ENCODE measurements around the gene MAN2B2.
"Not testable (repeated sequence)": the region's sequence is repeated elsewhere in the genome, so short reads cannot be mapped to it uniquely, and the experiment has no call there.

MAN2B2 gene

DNA sequence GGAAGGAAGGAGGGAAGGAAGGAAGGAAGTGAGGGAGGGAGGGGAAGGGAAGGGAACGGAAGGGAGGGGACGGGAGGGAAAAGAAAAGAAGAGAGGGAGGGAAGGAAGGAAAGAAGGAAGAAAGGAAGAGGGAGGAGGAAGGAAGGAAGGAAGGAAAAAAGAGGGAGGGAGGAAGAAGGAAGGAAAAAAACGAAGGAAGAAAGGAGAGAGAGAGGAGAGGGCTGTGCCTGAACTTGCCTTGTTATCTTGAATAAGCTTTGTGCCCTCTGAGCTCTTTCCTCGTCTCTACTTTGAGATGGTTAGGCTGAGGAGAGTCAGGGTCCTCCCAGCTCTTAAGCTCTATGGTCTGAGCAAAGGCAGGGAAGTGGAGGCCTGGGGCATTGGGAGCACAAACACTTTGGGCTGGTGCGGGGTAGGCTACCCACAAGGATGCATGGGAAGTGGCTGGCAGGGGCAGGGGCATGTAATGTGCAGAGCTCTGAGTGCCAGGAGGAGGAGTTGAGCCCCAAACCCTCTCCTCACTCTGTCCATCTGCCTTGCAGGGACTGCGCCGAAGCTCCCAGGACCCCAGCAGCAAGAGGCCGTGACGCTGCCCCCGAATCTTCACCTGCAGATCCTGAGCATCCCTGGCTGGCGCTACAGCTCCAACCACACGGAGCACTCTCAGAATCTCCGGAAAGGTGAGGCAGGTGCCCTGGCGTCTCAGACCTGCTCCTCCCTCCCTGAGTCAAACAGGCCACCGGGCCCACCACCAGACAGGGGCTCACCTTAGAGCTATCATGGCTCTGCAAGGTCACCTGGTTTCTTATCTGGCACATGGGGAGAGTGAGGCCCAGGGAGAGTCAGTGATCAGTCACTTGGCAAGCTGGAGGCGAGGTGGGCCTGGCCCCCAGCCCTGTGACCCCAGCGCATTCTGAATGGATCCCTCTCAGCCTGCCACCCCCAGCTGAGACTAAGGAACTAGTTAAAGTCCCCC, 39.0 kb downstream of the MAN2B2 start:
- no peak for DNase-seq (ENCODE audit: extremely low read depth in 1 of 2, low read depth in 1 of 2)

DNA sequence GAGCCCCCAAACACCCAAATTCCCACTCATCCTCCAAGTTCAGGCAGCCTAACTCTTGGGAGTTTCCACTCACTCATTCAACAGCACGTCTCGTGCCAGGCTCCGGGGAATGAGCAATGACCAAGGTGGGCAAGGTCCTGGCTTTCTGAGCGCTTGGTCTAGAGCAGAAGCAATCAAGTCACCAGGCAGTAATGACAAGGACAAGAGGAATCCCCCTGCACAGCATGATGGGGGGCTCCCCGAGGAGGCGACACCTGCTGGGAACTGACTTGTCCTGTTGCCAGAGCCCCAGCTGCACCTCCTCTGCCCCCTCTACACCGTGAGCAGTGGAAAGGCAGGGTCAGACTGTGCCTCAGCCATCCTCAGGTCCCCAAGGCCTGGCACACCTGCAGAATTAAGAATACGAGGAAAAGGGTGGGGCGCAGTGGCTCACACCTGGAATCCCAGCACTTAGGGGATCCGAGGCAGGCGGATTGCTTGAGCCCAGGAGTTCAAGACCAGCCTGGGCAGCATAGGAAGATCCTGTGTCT, 39.8 kb downstream of the MAN2B2 start:
- no peak for DNase-seq (ENCODE audit: extremely low read depth in 1 of 2, low read depth in 1 of 2)

GRCh38 chr4:6616087-6616995, 41.4 kb downstream of the MAN2B2 start:
- DNase-seq (ENCODE audit: extremely low read depth in 1 of 2, low read depth in 1 of 2), result no peak

DNA sequence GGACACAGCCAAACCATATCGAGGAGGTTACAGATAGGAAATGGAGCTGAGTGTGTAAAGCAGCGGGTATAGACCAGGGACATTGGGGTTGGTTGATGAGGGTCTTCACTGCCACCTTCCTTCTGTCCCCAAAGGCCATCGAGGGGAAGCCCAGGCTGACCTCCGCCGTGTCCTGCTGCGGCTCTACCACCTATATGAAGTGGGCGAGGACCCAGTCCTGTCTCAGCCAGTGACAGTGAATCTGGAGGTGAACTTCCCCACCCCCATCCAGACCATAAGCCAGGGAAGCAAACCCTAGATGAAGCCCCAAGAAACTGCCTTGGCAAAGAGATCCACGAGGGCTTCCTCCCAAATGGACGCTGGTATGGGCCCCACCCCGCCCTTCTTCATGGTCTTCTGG, 42.3 kb downstream of the MAN2B2 start:
- no peak for DNase-seq (ENCODE audit: extremely low read depth in 1 of 2, low read depth in 1 of 2)

DNA sequence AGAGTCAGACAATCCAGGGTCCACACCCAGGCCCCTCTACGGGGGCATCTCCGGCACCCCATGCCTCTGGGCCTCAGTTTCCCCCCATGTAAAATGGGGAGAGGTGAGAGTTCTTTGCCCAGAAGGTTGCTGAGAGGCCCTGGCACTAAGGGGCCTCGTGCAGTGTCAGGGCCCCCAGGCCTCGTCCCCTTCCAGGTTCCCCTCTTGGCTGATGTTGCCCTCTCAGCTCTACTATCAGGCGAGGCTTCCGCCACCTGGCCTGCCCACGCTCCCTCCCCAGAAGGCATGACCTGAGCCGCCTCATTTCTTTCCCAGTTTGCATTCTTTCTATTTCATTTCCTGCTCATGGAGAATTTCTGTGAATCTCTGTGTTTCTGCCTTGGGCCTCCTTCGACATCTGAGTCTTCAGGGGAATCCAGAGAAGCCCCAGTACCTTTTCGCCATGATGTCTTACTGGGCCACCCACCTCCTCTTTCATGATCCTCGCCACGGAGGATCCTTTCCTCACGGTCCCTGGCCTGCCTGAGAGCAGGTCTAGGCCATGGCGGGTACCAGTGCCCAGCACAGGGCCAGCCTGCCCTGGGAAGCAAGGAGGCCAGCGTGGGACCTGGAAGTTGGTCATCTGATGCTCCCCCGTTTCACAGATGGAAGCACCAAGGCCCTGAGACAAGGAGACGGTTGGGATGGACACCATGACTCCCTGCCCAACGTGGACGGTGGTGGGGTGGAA, 43.6 kb downstream of the MAN2B2 start:
- DNase-seq (ENCODE audit: extremely low read depth in 1 of 2, low read depth in 1 of 2), result no peak

DNA sequence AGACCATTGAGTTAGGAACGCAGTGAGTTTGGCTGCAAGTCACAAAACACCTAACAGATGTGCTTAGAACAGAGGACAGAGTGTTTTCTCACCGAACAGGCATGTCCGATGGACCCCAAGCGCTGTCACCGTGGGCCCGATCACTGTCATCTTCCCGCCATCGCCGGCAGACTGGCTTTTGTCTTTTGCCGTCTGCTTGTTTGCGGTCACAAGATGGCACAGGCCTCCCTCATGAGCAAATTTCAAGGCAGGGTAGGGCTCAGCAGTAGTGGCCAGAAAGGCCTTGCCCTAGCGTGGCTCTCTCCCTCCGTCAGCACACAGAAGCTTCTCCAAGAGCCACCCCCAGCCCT, 44.1 kb downstream of the MAN2B2 start:
- no peak for DNase-seq (ENCODE audit: extremely low read depth in 1 of 2, low read depth in 1 of 2)

GRCh38 chr4:6619466-6620255, 44.7 kb downstream of the MAN2B2 start:
- DNase-seq (ENCODE audit: extremely low read depth in 1 of 2, low read depth in 1 of 2), result no peak

GRCh38 chr4:6620296-6620695, 45.3 kb downstream of the MAN2B2 start:
- DNase-seq (ENCODE audit: extremely low read depth in 1 of 2, low read depth in 1 of 2), result no peak

- DNase-seq (ENCODE audit: extremely low read depth in 1 of 2, low read depth in 1 of 2), result no peak
Measured at GRCh38 chr4:6620891-6621555, 46.0 kb downstream of the MAN2B2 start.

GRCh38 chr4:6621556-6621927, 46.6 kb downstream of the MAN2B2 start:
- DNase-seq (ENCODE audit: extremely low read depth in 1 of 2, low read depth in 1 of 2), result no peak

- DNase-seq (ENCODE audit: extremely low read depth in 1 of 2, low read depth in 1 of 2), result no peak
Measured at GRCh38 chr4:6622744-6623143, 47.8 kb downstream of the MAN2B2 start.

GRCh38 chr4:6625256-6625655, 50.3 kb downstream of the MAN2B2 start:
- DNase-seq (ENCODE audit: extremely low read depth in 1 of 2, low read depth in 1 of 2), result no peak

GRCh38 chr4:6626066-6626465, 51.1 kb downstream of the MAN2B2 start:
- DNase-seq (ENCODE audit: extremely low read depth in 1 of 2, low read depth in 1 of 2), result no peak

- DNase-seq (ENCODE audit: extremely low read depth in 1 of 2, low read depth in 1 of 2), result no peak
Measured at GRCh38 chr4:6627832-6628231, 52.8 kb downstream of the MAN2B2 start.

- not testable (repeated sequence) for DNase-seq (ENCODE audit: extremely low read depth in 1 of 2, low read depth in 1 of 2)
Measured at GRCh38 chr4:6628484-6628883, 53.5 kb downstream of the MAN2B2 start.

- no peak for DNase-seq (ENCODE audit: extremely low read depth in 1 of 2, low read depth in 1 of 2)
Measured at GRCh38 chr4:6632125-6632524, 57.1 kb downstream of the MAN2B2 start.

- no peak for DNase-seq (ENCODE audit: extremely low read depth in 1 of 2, low read depth in 1 of 2)
Measured at GRCh38 chr4:6633091-6633906, 58.3 kb downstream of the MAN2B2 start.

GRCh38 chr4:6634746-6635145, 59.8 kb downstream of the MAN2B2 start:
- no peak for DNase-seq (ENCODE audit: extremely low read depth in 1 of 2, low read depth in 1 of 2)

Data from stimulated activated CD8-positive, alpha-beta memory T cell treated with anti-CD3 and anti-CD28 coated beads, Interleukin-7, amount 100 ng/mL, for 48 hours (primary cell).